GM15510 (cell line): ENCODE data around the gene ACTC1.

Experiments used
- POLR2A ChIP-seq: IDR thresholded peaks from 3 replicates; pipeline ENCODE4 v1.6.1; 2011; ENCODE audit warnings: borderline replicate concordance; ENCODE audit not compliant: insufficient read length; ENCODE audit errors: extremely low read depth

The ACTC1 gene

GRCh38 chr15:34802803-34803750, 7.7 kb upstream of the ACTC1 start:
- TF ChIP-seq POLR2A, result no peak

GRCh38 chr15:34802371-34802770, 7.0 kb upstream of the ACTC1 start:
- TF ChIP-seq POLR2A, result no peak

GRCh38 chr15:34799149-34800101, 4.1 kb upstream of the ACTC1 start:
- TF ChIP-seq POLR2A, result no peak

GRCh38 chr15:34796847-34797435, 1.6 kb upstream of the ACTC1 start:
- no peak for TF ChIP-seq POLR2A

- no peak for TF ChIP-seq POLR2A
Observed at GRCh38 chr15:34794590-34795206, 651 bp downstream of the ACTC1 start.

GRCh38 chr15:34793901-34794300, 1.4 kb downstream of the ACTC1 start:
- TF ChIP-seq POLR2A, result no peak

GRCh38 chr15:34793071-34793470, 2.3 kb downstream of the ACTC1 start:
- no peak for TF ChIP-seq POLR2A

GRCh38 chr15:34791701-34792100, 3.6 kb downstream of the ACTC1 start:
- no peak for TF ChIP-seq POLR2A

- no peak for TF ChIP-seq POLR2A
Observed at GRCh38 chr15:34790121-34790520, 5.2 kb downstream of the ACTC1 start.

- no peak for TF ChIP-seq POLR2A
Observed at GRCh38 chr15:34789326-34789725, 6.0 kb downstream of the ACTC1 start.

- TF ChIP-seq POLR2A, result no peak
Observed at GRCh38 chr15:34786206-34786605, 9.1 kb downstream of the ACTC1 start.

- TF ChIP-seq POLR2A, result no peak
Observed at GRCh38 chr15:34783991-34784390, 11.4 kb downstream of the ACTC1 start.

- no peak for TF ChIP-seq POLR2A
Observed at GRCh38 chr15:34783431-34783830, 11.9 kb downstream of the ACTC1 start.

- TF ChIP-seq POLR2A, result no peak
Observed at GRCh38 chr15:34782901-34783300, 12.4 kb downstream of the ACTC1 start.
